Activated CD8-positive, alpha-beta T cell treated with anti-CD3 and anti-CD28 coated beads, Interleukin-2, amount 10 ng/mL, durations not matched to agents 7 days and 5 days (primary cell): ENCODE data around the gene UNC119. TPM values are rescaled to one million over a fixed set of nuclear protein-coding genes. Genes with fewer than 3 reads are reported as not detected.
"Not testable (repeated sequence)": the region's sequence is repeated elsewhere in the genome, so short reads cannot be mapped to it uniquely, and the experiment has no call there.

Experiments used
- ATAC-seq: fragments of 150-1000 bp; cut with Tn5 transposase; one replicate; pipeline ENCODE4 v1.10.0; 2021; ENCODE audit warnings: moderate library complexity
- CTCF ChIA-PET: fragments of 350-600 bp; sonication (Branson Sonifier 250); formaldehyde crosslinking; loops from one replicate; lab custom pipeline; 2021; ENCODE audit warnings: antibody characterized with exemption; lab: Charles Lee
- POLR2A ChIA-PET: fragments of 350-600 bp; sonication (Branson Sonifier 250); formaldehyde crosslinking; loops from one replicate; lab custom pipeline; 2021; ENCODE audit warnings: antibody characterized with exemption; lab: Charles Lee
- DNase-seq: peaks from one replicate; pipeline ENCODE4 v3.0.0-alpha.2; 2020
- H3K27ac Mint-ChIP-seq: one replicate; pipeline ENCODE4 v1.8.0; 2021; ENCODE audit warnings: mild to moderate bottlenecking, mixed read lengths
- H3K27me3 Mint-ChIP-seq: one replicate; pipeline ENCODE4 v1.8.0; 2021; ENCODE audit warnings: low read depth, mixed read lengths
- H3K36me3 Mint-ChIP-seq: one replicate; pipeline ENCODE4 v1.8.0; 2021; ENCODE audit warnings: low read depth, mixed read lengths
- H3K4me1 Mint-ChIP-seq: one replicate; pipeline ENCODE4 v1.8.0; 2021; ENCODE audit warnings: low read depth, mixed read lengths
- H3K4me3 Mint-ChIP-seq: one replicate; pipeline ENCODE4 v1.8.0; 2021; ENCODE audit warnings: mild to moderate bottlenecking, mixed read lengths
- H3K9me3 Mint-ChIP-seq: one replicate; pipeline ENCODE4 v1.8.0; 2022; ENCODE audit warnings: mixed read lengths; ENCODE audit not compliant: insufficient read depth
- total RNA-seq, 2 experiments: library from RNA; stranded (reverse); gene quantifications; one replicate each; pipeline ENCODE4 v1.2.3, GENCODE V29; 2021

The UNC119 gene
- total RNA-seq, 2 experiments from 2014 or later: 41.6 to 48.1 TPM

DNA sequence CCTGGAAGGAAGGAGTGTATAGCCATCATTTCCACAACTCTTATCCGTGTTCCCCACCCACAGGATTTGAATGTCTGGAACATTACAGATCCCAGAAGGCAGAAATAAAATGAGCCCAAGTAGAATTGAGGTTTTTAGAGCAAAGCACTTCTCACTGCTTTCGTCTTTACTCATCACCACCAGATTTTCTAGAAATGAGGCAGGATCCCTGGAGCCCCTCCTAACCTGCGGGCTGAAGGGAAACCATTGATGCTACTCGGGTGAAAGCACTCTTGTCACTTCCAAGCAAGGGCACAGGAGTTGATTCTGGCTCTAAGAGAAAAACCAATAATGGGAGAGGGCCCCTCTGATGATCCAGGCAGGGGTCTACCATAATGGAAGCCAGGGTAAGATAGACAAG, 27.1 kb upstream of the UNC119 start:
- ATAC-seq (no peak), DNase-seq (no peak)
- peaks cover 34% of the 10 kb centered on the region for H3K4me1 Mint-ChIP-seq
- H3K4me3 Mint-ChIP-seq: no peak overlapping the region
- H3K9me3 Mint-ChIP-seq: no peaks in the 10 kb centered on the region
- POLR2A ChIA-PET: interaction anchor here (0.6 to 2.8 kb wide), 4 partner anchors 15 to 66 kb away, joined by 3 to 18 read pairs (median 4); partner anchors contain the start of gene SPAG5
- CTCF ChIA-PET: interaction anchor here (1.0 to 2.3 kb wide), 2 partner anchors 30 to 32 kb away, joined by 3 to 12 read pairs; no protein-coding TSS in a partner anchor
- peak overlapping the region; percentile 10 for H3K27ac Mint-ChIP-seq
- no peaks in the 10 kb centered on the region for H3K27me3 Mint-ChIP-seq
- H3K36me3 Mint-ChIP-seq: peaks cover 48% of the 10 kb centered on the region

DNA sequence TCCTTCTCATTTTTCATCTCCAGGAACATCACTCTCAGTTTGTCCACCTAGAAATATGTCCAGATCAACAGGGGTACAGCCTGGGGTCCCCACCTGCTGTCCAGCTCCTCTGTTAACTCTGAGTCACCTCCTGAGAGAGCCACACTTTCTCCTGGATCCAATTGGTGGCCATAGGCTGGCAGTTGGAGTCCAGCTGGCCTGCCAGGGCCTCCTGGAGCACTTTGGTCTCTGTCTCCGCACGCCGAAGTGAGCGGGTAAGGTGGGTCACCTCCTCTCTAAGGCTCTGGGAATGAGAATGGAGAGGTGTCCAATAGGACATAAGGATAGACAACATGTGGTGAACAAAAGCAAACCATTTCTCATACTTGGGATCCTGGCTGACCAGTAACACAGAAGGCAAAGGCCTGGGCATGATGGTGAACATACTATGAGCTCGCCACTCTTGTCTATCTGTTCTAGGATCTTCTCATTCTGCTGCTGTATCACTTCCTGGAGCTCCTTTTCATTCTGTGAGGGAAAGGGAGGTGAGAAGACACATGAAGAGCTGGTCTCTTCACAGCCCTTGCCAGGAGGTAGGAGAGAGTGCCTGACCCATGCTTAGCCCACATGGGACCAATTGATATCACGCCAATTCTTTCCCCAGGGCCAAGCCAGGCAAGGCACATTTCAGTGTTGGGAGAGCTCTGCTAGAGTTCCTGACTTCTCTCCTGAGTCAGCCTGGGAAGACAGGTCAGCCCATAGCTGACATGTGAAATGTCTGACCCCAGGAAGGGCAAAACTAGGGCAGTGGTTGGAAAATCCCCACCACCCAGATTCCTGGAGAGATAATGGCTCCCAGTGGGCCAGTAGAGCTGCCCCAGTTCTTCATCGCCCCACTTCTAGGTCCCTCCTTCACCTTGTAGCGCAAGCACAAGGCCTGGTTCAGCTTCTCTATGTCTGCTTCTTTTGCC, 26.1 kb upstream of the UNC119 start:
- CTCF ChIA-PET: interaction anchor here (1.0 to 2.3 kb wide), 3 partner anchors 29 to 65 kb away, joined by 3 to 12 read pairs (median 7); no protein-coding TSS in a partner anchor
- Mint-ChIP-seq H3K4me3 (no peak overlapping the region), H3K27me3 (no peaks in the 10 kb centered on the region), H3K36me3 (peaks cover 58% of the 10 kb centered on the region), H3K27ac (no peak overlapping the region), H3K9me3 (no peaks in the 10 kb centered on the region), H3K4me1 (peaks cover 34% of the 10 kb centered on the region)
- DNase-seq: no peak
- POLR2A ChIA-PET: interaction anchor here (1.0 to 2.8 kb wide), 4 partner anchors 8 to 29 kb away, joined by 3 to 18 read pairs (median 5); partner anchors contain the start of gene SPAG5
- no peak for ATAC-seq

DNA sequence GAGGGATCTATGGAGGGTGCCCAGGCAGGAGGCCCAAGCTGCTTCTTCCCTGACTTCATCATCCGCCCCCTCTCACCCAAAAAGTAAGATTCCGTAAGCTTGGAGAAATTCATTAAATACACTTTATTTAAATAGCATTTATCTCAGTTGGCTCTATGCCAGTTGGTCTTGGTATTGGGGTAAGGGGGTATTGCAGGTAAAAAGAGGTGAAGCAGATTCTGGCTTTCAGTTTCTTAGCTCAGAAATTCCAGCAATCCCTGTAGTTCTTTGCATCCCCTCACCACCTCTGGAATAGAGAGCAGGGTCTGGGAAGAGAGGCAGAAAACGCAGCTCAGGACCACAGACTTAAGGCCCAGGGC, 25.0 kb upstream of the UNC119 start:
- CTCF ChIA-PET: interaction anchor here (0.6 to 4.9 kb wide), 8 partner anchors 11 to 149 kb away, joined by 3 to 44 read pairs (median 4); partner anchors contain the start of gene TLCD1
- H3K4me3 Mint-ChIP-seq: no peak overlapping the region
- H3K4me1 Mint-ChIP-seq: peaks cover 42% of the 10 kb centered on the region
- DNase-seq (no peak), ATAC-seq (no peak)
- POLR2A ChIA-PET: interaction anchor here (1.0 to 2.8 kb wide), 6 partner anchors 7 to 84 kb away, joined by 3 to 18 read pairs (median 5); partner anchors contain the start of genes SDF2, SPAG5 and SUPT6H
- peaks cover 64% of the 10 kb centered on the region for H3K36me3 Mint-ChIP-seq
- no peaks in the 10 kb centered on the region for H3K27me3 Mint-ChIP-seq
- H3K9me3 Mint-ChIP-seq: no peaks in the 10 kb centered on the region
- H3K27ac Mint-ChIP-seq: peak overlapping the region; percentile 86

DNA sequence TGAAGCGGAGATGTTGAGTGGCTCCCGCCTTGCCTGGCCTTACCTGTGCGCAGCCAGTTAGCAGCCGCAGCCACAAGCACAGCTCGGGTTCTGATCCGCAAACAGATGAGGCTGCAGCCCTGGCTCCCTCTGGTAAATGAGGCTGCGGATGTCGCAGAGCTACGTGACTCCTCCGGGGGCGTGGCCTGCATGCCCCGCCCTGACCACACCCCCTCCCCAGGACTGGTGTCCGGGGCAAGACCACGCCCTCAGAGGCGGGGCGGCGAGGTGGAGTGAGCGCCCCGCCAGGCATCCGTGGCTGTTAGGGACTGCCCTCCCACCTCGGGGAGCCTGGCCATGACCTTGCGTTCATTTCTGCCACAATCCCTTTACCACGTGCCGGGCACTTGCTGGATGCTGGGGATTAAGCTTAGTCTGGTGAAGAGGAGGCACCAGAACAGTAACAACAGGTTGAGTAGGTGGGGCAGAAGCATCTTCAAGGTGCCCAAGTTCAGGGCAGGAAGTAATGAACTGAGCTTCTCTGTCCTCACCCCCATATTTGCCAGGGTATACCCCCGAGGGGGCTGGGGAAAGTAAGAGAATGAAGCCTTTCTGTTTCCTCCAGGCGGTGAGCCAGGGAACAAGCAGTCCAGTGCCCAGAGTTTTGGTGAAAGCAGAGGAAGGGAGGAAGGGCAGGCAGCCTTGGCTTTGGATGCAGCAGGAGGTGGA, 24.5 kb upstream of the UNC119 start, which contains the start of gene ALDOC:
Gene ALDOC (minus strand): TSS at position 138 of the 708 bp plus-strand sequence. CDS start 1,363 bp downstream, outside the sequence.
- H3K9me3 Mint-ChIP-seq: no peaks in the 10 kb centered on the region
- CTCF ChIA-PET: interaction anchor here (0.6 to 4.9 kb wide), 11 partner anchors 11 to 349 kb away, joined by 3 to 44 read pairs (median 5); partner anchors contain the start of genes BLTP2, TLCD1 and UNC119
- H3K4me3 Mint-ChIP-seq: peak within 1 kb of the TSS; percentile 84
- peaks cover 64% of the 10 kb centered on the region for H3K36me3 Mint-ChIP-seq
- peak within 1 kb of the TSS; percentile 86 for H3K27ac Mint-ChIP-seq
- no peaks in the 10 kb centered on the region for H3K27me3 Mint-ChIP-seq
- DNase-seq: peak; percentile 98
- POLR2A ChIA-PET: interaction anchor here (0.6 to 2.8 kb wide), 9 partner anchors 17 to 85 kb away, joined by 3 to 18 read pairs (median 4); partner anchors contain the start of genes SDF2, SPAG5 and SUPT6H
- peak; percentile 95 for ATAC-seq
- H3K4me1 Mint-ChIP-seq: peaks cover 47% of the 10 kb centered on the region

DNA sequence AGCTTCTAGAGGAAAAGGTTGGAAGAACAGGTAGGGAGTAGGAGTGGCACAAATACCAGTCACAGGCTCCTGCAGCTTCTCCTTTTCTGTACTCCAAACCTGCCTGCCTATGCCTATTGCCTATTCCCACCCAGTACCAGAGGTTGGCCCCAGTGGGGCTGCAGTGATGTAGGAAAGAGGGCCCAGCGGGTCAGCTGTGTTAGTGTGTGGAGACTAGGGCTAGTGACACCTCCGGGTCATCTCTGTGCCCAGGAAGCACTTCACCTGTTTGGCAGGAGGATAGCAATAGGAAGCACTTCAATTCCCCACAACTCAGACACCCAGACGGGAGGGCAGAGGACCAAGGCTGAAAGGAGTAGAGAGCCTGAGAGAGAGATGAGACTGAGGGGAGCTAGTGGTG, 23.6 kb upstream of the UNC119 start:
- peaks cover 49% of the 10 kb centered on the region for H3K4me1 Mint-ChIP-seq

DNA sequence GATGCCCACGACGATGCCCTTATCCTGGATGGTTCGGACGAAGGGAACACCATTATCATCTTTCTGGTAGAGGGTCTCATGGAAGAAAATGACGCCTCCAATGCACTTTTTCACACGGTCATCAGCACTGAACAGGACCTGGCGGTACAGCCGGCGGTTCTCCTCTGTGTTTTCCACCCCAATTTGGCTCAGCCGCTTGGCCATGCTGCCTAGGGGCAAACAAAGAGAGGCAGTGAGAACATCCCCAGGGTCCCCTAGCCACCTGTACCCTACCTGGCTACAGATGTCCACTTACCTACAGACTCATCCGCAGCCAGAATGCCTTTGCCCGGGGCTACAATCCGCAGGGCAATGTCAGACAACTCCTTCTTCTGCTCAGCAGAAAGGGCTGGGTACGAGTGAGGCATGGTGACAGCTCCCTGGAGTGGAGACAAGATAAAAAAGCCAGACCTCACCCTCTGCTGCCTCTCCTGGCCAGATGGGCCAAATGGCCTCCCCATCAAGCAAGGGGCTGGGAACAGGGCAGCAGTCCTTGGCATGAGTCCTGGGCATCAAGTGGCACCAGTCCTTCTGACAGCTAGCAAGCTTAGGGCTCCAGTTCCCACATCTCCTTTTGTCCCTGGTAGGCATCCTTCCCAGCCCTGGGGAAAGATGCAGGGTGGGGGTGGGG, 22.8 kb upstream of the UNC119 start:
- ChIA-PET CTCF (interaction anchor here (1.0 to 4.9 kb wide), 7 partner anchors 9 to 151 kb away, joined by 3 to 44 read pairs (median 6); partner anchors contain the start of gene UNC119), POLR2A (interaction anchor here (0.9 to 1.5 kb wide), 3 partner anchors 13 to 87 kb away, joined by 3 to 5 read pairs (median 3); partner anchors contain the start of genes SDF2 and SUPT6H)
- DNase-seq (no peak), ATAC-seq (no peak)
- Mint-ChIP-seq H3K9me3 (no peaks in the 10 kb centered on the region), H3K4me1 (peaks cover 46% of the 10 kb centered on the region), H3K4me3 (no peak overlapping the region), H3K27ac (no peak overlapping the region), H3K27me3 (no peaks in the 10 kb centered on the region), H3K36me3 (peaks cover 61% of the 10 kb centered on the region)

More for the DNA sequence above, 23.6 kb upstream of the UNC119 start:
- H3K27me3 Mint-ChIP-seq, ATAC-seq, H3K9me3 Mint-ChIP-seq, DNase-seq: not testable (repeated sequence)
- Mint-ChIP-seq H3K4me3 (peak overlapping the region; percentile 84), H3K36me3 (peaks cover 64% of the 10 kb centered on the region), H3K27ac (peak overlapping the region; percentile 86)
- POLR2A ChIA-PET: interaction anchor here (0.6 to 2.0 kb wide), 6 partner anchors 20 to 86 kb away, joined by 3 to 8 read pairs (median 4); partner anchors contain the start of genes SDF2 and SUPT6H
- CTCF ChIA-PET: interaction anchor here (0.7 to 4.9 kb wide), 8 partner anchors 15 to 350 kb away, joined by 3 to 44 read pairs (median 6); partner anchors contain the start of genes BLTP2 and UNC119

DNA sequence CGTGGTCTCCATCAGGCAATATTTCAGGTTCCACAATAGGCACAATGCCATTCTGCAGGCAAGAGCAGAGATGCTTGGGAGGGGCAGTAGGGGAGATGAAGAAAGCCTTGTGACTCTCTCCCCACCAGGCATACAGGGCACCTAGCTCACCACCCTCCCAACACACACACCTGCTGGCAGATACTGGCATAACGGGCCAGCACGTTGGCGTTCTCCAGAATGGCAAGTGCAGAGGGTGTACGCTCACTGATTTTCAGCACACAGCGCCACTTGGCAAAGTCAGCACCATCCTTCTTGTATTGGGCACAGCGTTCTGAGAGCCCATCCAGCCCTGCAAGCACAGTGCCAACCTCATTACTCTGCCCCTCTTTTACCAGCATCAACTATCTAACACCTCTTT, 22.1 kb upstream of the UNC119 start:
- Mint-ChIP-seq H3K27me3 (no peaks in the 10 kb centered on the region), H3K4me3 (no peak overlapping the region), H3K27ac (no peak overlapping the region), H3K4me1 (peaks cover 49% of the 10 kb centered on the region), H3K36me3 (peaks cover 61% of the 10 kb centered on the region), H3K9me3 (no peaks in the 10 kb centered on the region)
- CTCF ChIA-PET: interaction anchor here (1.0 to 4.9 kb wide), 4 partner anchors 8 to 26 kb away, joined by 4 to 44 read pairs (median 8); no protein-coding TSS in a partner anchor
- POLR2A ChIA-PET: interaction anchor here (0.9 to 1.5 kb wide), 3 partner anchors 12 to 87 kb away, joined by 3 to 5 read pairs (median 3); partner anchors contain the start of genes SDF2 and SUPT6H
- no peak for DNase-seq
- no peak for ATAC-seq

DNA sequence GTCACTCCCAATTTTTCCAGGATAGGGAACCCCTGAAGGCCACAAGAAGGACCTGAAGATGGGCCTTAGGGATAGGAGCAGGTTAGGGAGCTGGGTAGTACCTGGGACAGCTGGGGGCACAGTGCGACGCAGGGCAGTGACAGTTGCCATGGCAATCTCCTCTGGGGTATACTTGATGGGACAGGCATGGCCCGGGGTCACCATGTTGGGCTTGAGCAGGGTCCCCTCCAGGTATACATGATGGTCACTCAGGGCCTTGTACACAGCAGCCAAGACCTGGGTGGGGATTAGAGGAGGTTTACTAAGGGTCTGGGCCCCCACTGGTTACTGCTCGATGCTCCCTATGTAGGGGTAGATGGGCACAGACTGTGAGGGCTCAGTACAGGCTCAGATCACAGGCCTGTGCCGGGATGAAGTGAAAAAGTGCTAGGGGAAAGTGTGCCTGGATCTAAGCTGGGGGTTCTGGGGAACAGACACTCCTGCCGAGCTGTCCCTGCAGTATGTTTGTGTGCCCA, 21.6 kb upstream of the UNC119 start:
- DNase-seq (no peak), ATAC-seq (no peak)
- Mint-ChIP-seq H3K4me3 (no peak overlapping the region), H3K36me3 (peaks cover 58% of the 10 kb centered on the region), H3K4me1 (peaks cover 52% of the 10 kb centered on the region), H3K27me3 (no peaks in the 10 kb centered on the region), H3K27ac (no peak overlapping the region), H3K9me3 (no peaks in the 10 kb centered on the region)
- CTCF ChIA-PET: interaction anchor here (1.0 to 4.9 kb wide), 4 partner anchors 8 to 26 kb away, joined by 4 to 44 read pairs (median 8); no protein-coding TSS in a partner anchor
- POLR2A ChIA-PET: interaction anchor here (0.9 kb wide), 1 partner anchor 11 kb away, joined by 3 read pairs; no protein-coding TSS in a partner anchor

DNA sequence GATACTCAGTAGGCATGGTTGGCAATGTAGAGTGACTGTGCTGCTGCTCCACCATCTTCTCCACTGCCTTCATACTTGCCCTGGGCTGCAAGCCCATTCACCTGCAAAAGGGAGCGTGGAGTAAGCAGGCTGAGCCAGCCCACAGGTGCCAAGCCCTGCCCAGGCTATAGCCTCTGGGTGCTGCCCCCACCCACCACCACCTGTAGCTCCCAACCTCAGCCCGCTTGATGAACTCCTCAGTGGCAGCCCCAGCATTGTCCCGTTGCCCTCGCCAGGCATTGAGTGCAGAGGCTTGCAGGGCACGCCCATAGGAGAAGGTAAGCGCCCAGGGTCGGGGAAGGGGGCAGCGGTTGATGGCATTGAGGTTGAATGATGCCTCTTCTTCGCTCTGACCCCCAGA, 21.1 kb upstream of the UNC119 start:
- peaks cover 53% of the 10 kb centered on the region for H3K4me1 Mint-ChIP-seq
- DNase-seq (no peak), ATAC-seq (no peak)
- H3K27me3 Mint-ChIP-seq: no peaks in the 10 kb centered on the region
- no peaks in the 10 kb centered on the region for H3K9me3 Mint-ChIP-seq
- no peak overlapping the region for H3K4me3 Mint-ChIP-seq
- ChIA-PET POLR2A (no interaction called here), CTCF (interaction anchor here (2.1 to 4.9 kb wide), 2 partner anchors 25 to 26 kb away, joined by 8 to 44 read pairs; no protein-coding TSS in a partner anchor)
- H3K36me3 Mint-ChIP-seq: peaks cover 55% of the 10 kb centered on the region
- H3K27ac Mint-ChIP-seq: no peak overlapping the region

DNA sequence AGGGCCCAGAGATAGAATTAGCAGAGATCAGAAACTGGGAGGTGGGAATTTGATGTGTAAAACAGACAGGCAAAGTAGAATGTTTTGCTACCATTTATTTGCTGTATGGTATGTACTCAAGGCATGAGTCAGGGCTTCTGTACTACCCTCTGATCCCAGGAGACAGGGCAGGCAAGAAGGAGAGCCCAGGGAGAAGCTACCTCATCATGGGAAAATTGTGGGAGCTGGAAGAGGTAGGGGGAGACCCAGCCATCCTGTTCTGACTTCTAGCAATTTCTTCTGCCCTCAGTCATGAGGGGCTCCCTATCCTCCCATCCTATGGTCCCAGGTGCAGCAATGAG, 20.6 kb upstream of the UNC119 start:
- CTCF ChIA-PET: interaction anchor here (4.9 kb wide), 1 partner anchor 24 kb away, joined by 44 read pairs; no protein-coding TSS in a partner anchor
- POLR2A ChIA-PET: interaction anchor here (0.5 to 1.2 kb wide), 2 partner anchors 13 to 72 kb away, joined by 3 read pairs; partner anchors contain the start of gene BLTP2
- no peak overlapping the region for H3K4me3 Mint-ChIP-seq
- peaks cover 54% of the 10 kb centered on the region for H3K36me3 Mint-ChIP-seq
- H3K4me1 Mint-ChIP-seq: peaks cover 56% of the 10 kb centered on the region
- no peak for DNase-seq
- H3K9me3 Mint-ChIP-seq: no peaks in the 10 kb centered on the region
- H3K27ac Mint-ChIP-seq: no peak overlapping the region
- H3K27me3 Mint-ChIP-seq: no peaks in the 10 kb centered on the region
- no peak for ATAC-seq
